ENCODE results near the gene IL36G. TPM values are rescaled to one million over a fixed set of nuclear protein-coding genes. Genes with fewer than 3 reads are reported as not detected.

Gene IL36G
- total and polyA plus RNA-seq, 10 donors: 0.09 TPM; not detected in 9

DNA sequence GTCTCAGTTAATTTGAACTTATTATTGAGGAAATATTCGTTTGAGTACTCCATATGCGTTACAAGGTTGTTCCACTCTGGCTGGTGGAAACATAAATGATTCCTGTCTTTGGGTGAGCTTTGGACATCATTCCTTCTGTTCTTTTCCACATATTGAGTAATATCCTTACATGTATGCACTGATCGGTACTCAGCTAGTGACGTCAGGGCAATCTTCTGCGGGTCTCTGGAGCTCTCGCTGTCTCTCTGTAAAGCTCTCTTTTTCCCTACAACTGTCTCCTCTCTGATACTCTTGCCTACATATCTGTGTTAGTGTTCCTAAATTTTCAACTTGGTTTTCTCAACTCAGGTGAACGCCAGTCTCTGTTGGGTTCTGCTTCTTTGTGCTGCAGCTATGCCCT is 23.4 kb upstream of the IL36G start:
- 90 to 94% (median 92%) methylated on average over 7 of the region's 7 CpGs for WGBS, 5 donors
- peaks cover 0 to 6% (median 0%) of the 10 kb centered on the region in 8 donors for H3K9me3 ChIP-seq
- H3K36me3 ChIP-seq: no peaks in the 10 kb centered on the region
- no peak for DNase-seq
- H3K4me1 ChIP-seq: no peaks in the 10 kb centered on the region
- H3K27me3 ChIP-seq (replicated peaks in 1 of 7): peaks cover 0 to 16% (median 0%) of the 10 kb centered on the region in 7 donors
- intact Hi-C loops (cut with DNase I; ENCODE audit: low total_unique reads): no loop called here
- TF ChIP-seq POLR2A (IDR thresholded peaks at IDR 0.05): no peak
- TF ChIP-seq, protein P1, sequence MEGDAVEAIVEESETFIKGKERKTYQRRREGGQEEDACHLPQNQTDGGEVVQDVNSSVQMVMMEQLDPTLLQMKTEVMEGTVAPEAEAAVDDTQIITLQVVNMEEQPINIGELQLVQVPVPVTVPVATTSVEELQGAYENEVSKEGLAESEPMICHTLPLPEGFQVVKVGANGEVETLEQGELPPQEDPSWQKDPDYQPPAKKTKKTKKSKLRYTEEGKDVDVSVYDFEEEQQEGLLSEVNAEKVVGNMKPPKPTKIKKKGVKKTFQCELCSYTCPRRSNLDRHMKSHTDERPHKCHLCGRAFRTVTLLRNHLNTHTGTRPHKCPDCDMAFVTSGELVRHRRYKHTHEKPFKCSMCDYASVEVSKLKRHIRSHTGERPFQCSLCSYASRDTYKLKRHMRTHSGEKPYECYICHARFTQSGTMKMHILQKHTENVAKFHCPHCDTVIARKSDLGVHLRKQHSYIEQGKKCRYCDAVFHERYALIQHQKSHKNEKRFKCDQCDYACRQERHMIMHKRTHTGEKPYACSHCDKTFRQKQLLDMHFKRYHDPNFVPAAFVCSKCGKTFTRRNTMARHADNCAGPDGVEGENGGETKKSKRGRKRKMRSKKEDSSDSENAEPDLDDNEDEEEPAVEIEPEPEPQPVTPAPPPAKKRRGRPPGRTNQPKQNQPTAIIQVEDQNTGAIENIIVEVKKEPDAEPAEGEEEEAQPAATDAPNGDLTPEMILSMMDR (IDR thresholded peaks at IDR 0.05 in 8 of 11, conservative IDR thresholded peaks at IDR 0.05 in 3 of 11): no peak
- TF ChIP-seq POLR2AphosphoS5 (IDR thresholded peaks at IDR 0.05): no peak
- H3K4me3 ChIP-seq: no peak overlapping the region
- H3K27ac ChIP-seq: no peak overlapping the region

DNA sequence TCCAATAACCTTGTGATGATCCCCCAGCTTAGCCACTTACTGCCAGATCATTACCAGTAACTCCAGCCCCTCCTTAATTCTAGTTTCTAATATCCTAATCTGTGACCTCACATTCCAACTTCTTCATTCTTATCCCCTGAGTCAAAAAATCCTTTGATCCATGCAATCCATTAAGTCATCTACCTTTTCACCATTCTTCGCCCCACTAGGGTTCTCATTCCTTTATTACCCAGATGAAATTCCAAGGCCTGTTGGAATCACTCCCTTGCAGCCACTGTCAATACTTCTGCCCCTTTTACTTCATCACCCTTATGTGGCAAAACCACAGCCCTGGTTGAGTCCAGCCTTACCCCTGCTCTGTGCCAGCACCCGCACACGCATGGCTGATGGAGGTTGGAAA is 20.3 kb upstream of the IL36G start:
- intact Hi-C loops (cut with DNase I; ENCODE audit: low total_unique reads): loop anchor here (5.0 kb wide), 1 partner anchor 210 kb away; no protein-coding TSS in a partner anchor

DNA sequence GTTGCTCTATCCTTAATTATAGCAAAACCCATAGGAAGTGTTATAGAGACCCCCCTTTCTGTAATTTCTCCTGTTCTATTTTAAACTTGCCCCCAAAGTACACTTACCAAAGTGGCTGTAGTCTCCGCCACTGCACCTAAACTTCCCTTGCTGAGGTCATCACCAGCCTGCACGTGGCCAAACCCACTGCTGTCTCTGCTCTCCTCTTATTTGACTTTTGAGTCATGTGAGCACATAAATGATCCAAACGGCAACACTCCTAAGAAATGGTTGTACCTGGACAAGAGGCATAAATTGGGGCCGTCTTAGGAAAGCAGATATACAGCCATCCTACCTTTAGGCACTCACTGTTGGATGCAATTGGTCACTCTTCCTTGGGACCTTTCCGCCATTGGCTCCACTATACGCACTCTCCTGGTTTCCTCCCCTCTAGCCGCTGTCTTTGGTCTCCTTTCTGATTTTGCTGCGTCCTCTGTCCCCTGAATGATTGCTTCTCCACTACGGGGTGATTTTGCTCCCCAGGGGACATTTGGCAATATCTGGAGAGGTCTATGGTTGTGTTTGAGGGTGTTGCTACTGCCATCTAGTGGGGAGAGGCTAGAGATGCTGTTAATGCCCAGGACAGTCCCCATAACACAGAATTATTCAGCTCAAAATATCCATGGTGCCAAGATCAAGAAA is 19.2 kb upstream of the IL36G start:
- 41 to 58% (median 51%) methylated on average over 9 of the region's 9 CpGs for WGBS, 5 donors
- peaks cover 0 to 10% (median 0%) of the 10 kb centered on the region in 7 donors for H3K27me3 ChIP-seq (replicated peaks in 1 of 7)
- no peak for DNase-seq
- no peak overlapping the region for H3K4me3 ChIP-seq
- intact Hi-C loops (cut with DNase I; ENCODE audit: low total_unique reads): loop anchor here (5.0 kb wide), 1 partner anchor 211 kb away; no protein-coding TSS in a partner anchor
- no peaks in the 10 kb centered on the region for H3K4me1 ChIP-seq
- TF ChIP-seq POLR2A (IDR thresholded peaks at IDR 0.05): no peak
- TF ChIP-seq POLR2AphosphoS5 (IDR thresholded peaks at IDR 0.05): no peak
- TF ChIP-seq, protein P1 (IDR thresholded peaks at IDR 0.05 in 8 of 11, conservative IDR thresholded peaks at IDR 0.05 in 3 of 11): peak in 10 of 11 experiments; percentile 20 to 83 (median 72)
- H3K36me3 ChIP-seq: no peaks in the 10 kb centered on the region
- H3K9me3 ChIP-seq: no peaks in the 10 kb centered on the region
- H3K27ac ChIP-seq: no peak overlapping the region

More for the DNA sequence above, 20.3 kb upstream of the IL36G start:
- H3K4me1 ChIP-seq: no peaks in the 10 kb centered on the region
- no peaks in the 10 kb centered on the region for H3K36me3 ChIP-seq
- DNase-seq: no peak
- H3K9me3 ChIP-seq: no peaks in the 10 kb centered on the region
- no peak overlapping the region for H3K27ac ChIP-seq
- TF ChIP-seq POLR2A (IDR thresholded peaks at IDR 0.05) (no peak), POLR2AphosphoS5 (IDR thresholded peaks at IDR 0.05) (no peak)
- TF ChIP-seq, protein P1 (IDR thresholded peaks at IDR 0.05 in 8 of 11, conservative IDR thresholded peaks at IDR 0.05 in 3 of 11): no peak
- H3K27me3 ChIP-seq (replicated peaks in 1 of 7): peaks cover 0 to 10% (median 0%) of the 10 kb centered on the region in 7 donors
- WGBS, 5 donors: 95 to 99% (median 97%) methylated on average over 3 of the region's 3 CpGs
- no peak overlapping the region for H3K4me3 ChIP-seq

DNA sequence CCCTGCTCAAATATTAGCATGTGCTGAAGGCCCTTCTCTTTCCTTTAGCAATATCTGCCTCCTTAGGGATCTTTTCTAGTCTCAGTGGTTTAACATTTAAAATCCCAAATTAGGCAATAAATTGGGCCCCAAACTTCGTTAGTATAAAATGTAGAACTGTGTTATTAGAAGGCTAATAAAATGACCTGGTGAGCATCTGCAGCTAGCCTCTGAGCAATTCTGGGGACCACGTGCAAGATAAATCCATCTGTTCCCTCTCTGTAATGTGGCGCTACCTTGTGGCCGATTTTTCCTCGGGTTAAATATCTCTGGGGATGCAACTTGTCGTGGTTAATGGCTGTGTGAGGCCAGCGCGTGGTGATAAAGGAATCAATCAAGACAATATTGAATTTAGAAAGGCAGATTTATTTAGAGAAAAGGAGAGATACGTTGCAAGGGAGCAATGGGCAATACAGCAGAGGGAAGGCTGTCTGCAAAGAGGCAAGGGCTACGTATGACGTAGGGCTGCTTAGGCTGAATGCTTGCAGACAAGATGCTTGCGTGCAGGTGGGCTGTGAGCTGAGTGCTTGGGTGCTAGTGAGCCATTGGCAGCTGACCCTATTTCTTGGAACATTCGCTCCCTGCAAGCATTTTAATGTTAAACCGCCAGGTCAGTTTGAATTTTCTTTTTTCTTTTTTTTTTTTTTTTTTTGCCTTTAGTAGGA is 18.5 kb upstream of the IL36G start:
- H3K27me3 ChIP-seq (replicated peaks in 1 of 7): peaks cover 0 to 10% (median 0%) of the 10 kb centered on the region in 7 donors
- 67 to 77% (median 73%) methylated on average over 14 of the region's 14 CpGs for WGBS, 5 donors
- no peaks in the 10 kb centered on the region for H3K9me3 ChIP-seq
- no peak overlapping the region for H3K27ac ChIP-seq
- TF ChIP-seq POLR2AphosphoS5 (IDR thresholded peaks at IDR 0.05): no peak
- TF ChIP-seq, protein P1 (IDR thresholded peaks at IDR 0.05 in 8 of 11, conservative IDR thresholded peaks at IDR 0.05 in 3 of 11): peak in 4 of 11 experiments; percentile 16 to 33 (median 26)
- H3K4me3 ChIP-seq: no peak overlapping the region
- no peaks in the 10 kb centered on the region for H3K36me3 ChIP-seq
- intact Hi-C loops (cut with DNase I; ENCODE audit: low total_unique reads): loop anchor here (5.0 kb wide), 1 partner anchor 212 kb away; no protein-coding TSS in a partner anchor
- DNase-seq: no peak
- no peaks in the 10 kb centered on the region for H3K4me1 ChIP-seq

Measured in spleen (tissue), 11 donors.